ENCODE measurements around the gene PDZD4. TPM values are rescaled to one million over a fixed set of nuclear protein-coding genes. Genes with fewer than 3 reads are reported as not detected.
A peak's percentile ranks its signal among the peaks of the same experiment; 100 is the strongest.

Gene PDZD4
- polyA plus RNA-seq, 1 of the 3 experiments (the other 2 are of a cell fraction), result 1.9 TPM

GRCh38 chrX:153827016-153827415 is 3.3 kb downstream of the PDZD4 start (continued):
- TF ChIP-seq MAX (IDR thresholded peaks at IDR 0.05; ENCODE audit: low read depth), result no peak
- no peak for TF ChIP-seq MXI1 (IDR thresholded peaks at IDR 0.05; ENCODE audit: low read depth, low read length)
- TF ChIP-seq USF1 (IDR thresholded peaks at IDR 0.05; ENCODE audit: borderline replicate concordance, low read depth), result no peak
- no peak for TF ChIP-seq IRF3 (IDR thresholded peaks at IDR 0.05; ENCODE audit: low read depth, low read length)
- no peak for TF ChIP-seq FOXJ3 (CRISPR knock-in tag; IDR thresholded peaks at IDR 0.05)

GRCh38 chrX:153825042-153825441 is 5.3 kb downstream of the PDZD4 start:
- peak; percentile 7 for DNase-seq
- Histone ChIP-seq H3K27me3 (ENCODE audit: insufficient read depth) (peaks cover 47% of the 10 kb centered on the region), H4K20me1 (ENCODE audit: insufficient read depth) (peaks cover 5% of the 10 kb centered on the region; the same call in 1 of the 2 replicates), H2AFZ (ENCODE audit: low read depth) (no peak overlapping the region), H3K36me3 (replicated peaks in 1 of 2; ENCODE audit: control insufficient read depth in 1 of 2, insufficient read depth in 2 of 2, low read length in 1 of 2) (no peaks in the 10 kb centered on the region), H3K79me2 (ENCODE audit: insufficient read depth) (no peaks in the 10 kb centered on the region), H3K4me1 (ENCODE audit: control insufficient read depth in 1 of 2, insufficient read depth in 2 of 2, low read depth in 1 of 2, low read length in 1 of 2) (peaks cover 0 to 13% of the 10 kb centered on the region in 2 experiments; a peak in 1 of 4 replicates), H3K27ac (ENCODE audit: low read depth in 2 of 2, low read length in 1 of 2) (no peak overlapping the region), H3K4me3 (ENCODE audit: low read depth in 2 of 2, low read length in 1 of 2) (no peak overlapping the region), H3K9me2 (no peaks in the 10 kb centered on the region), H3F3A (replicated peaks; ENCODE audit: insufficient read depth) (peaks cover 5% of the 10 kb centered on the region), H3K9ac (no peak overlapping the region), H3K9me3 (no peaks in the 10 kb centered on the region), H3K4me2 (no peak overlapping the region)
- 53% methylated on average over 8 of the region's 8 CpGs for WGBS (ENCODE audit: low lambda C conversion rate)
- TF ChIP-seq MAX (IDR thresholded peaks at IDR 0.05; ENCODE audit: low read depth) (no peak), CTCF (IDR thresholded peaks at IDR 0.05) (no peak), ZBTB33 (IDR thresholded peaks at IDR 0.05; ENCODE audit: borderline replicate concordance, low read depth) (no peak), RAD21 (IDR thresholded peaks at IDR 0.05; ENCODE audit: low read length) (no peak), MXI1 (IDR thresholded peaks at IDR 0.05; ENCODE audit: low read depth, low read length) (no peak), ELF1 (IDR thresholded peaks at IDR 0.05) (no peak), POLR2AphosphoS5 (IDR thresholded peaks at IDR 0.05; ENCODE audit: low read depth, low read length) (no peak), EZH2phosphoT487 (IDR thresholded peaks at IDR 0.05; ENCODE audit: borderline replicate concordance, low read depth) (no peak), TAF1 (IDR thresholded peaks at IDR 0.05; ENCODE audit: borderline replicate concordance, low read depth, low read length) (no peak), NFIC (IDR thresholded peaks at IDR 0.05; ENCODE audit: borderline replicate concordance) (no peak)
- POLR2A ChIA-PET, result no interaction called here
- CTCF ChIA-PET, result no interaction called here
